K562 (cell line): ENCODE measurements around the gene RINL. TPM values are rescaled to one million over a fixed set of nuclear protein-coding genes. Genes with fewer than 3 reads are reported as not detected.

Experiments
- BACH1 ChIP-seq: fragments of 200-800 bp; sonication (Bioruptor generic); IDR thresholded peaks from 2 replicates; pipeline ENCODE4 v1.6.1; 2016; ENCODE audit warnings: missing genetic modification characterization, missing compliant biosample characterization
- LEF1 ChIP-seq: fragments of 450-650 bp; IDR thresholded peaks from 2 replicates; pipeline ENCODE4 v1.6.1; 2016; ENCODE audit warnings: mild to moderate bottlenecking
- MAZ ChIP-seq, 2 experiments: fragments of 450-650 bp in 1 of 2; sonication (generic) in 1 of 2; formaldehyde crosslinking; IDR thresholded peaks in 1 of 2; conservative IDR thresholded peaks in 1 of 2; 2 replicates each; pipeline versions ENCODE4 v1.4.0 to v1.5.0; 2020; ENCODE audit warnings: mild to moderate bottlenecking in 1 of 2, missing genetic modification reagents in 1 of 2
- MBD2 ChIP-seq: sonication (generic); IDR thresholded peaks from 2 replicates; pipeline ENCODE4 v1.6.1; 2016; ENCODE audit warnings: low read depth, borderline replicate concordance
- NFIC ChIP-seq: fragments of 450-650 bp; IDR thresholded peaks from 2 replicates; pipeline ENCODE4 v1.6.1; 2017; ENCODE audit warnings: mild to moderate bottlenecking, inconsistent platforms
- POLR2AphosphoS2 ChIP-seq: IDR thresholded peaks from 2 replicates; pipeline ENCODE4 v1.6.1; 2012; ENCODE audit warnings: low read length, improper control_type of control experiment
- RHOXF2B ChIP-seq: fragments of 250-450 bp; sonication (Bioruptor Pico); conservative IDR thresholded peaks from 2 replicates; pipeline ENCODE4 v1.5.1; 2021
- SNRNP70 ChIP-seq: fragments of 200-400 bp; formaldehyde crosslinking; optimal IDR thresholded peaks from 2 replicates; pipeline ENCODE3; 2017; ENCODE audit warnings: low read depth, low read length
- SRSF3 ChIP-seq: fragments of 200-400 bp; formaldehyde crosslinking; IDR thresholded peaks from 2 replicates; pipeline ENCODE4 v1.6.1; 2016; ENCODE audit warnings: mild to moderate bottlenecking, low read length, moderate library complexity; ENCODE audit not compliant: insufficient read depth
- ZFX ChIP-seq: sonication (generic); formaldehyde crosslinking; IDR thresholded peaks from 2 replicates; pipeline ENCODE4 v1.8.0; 2022; ENCODE audit warnings: mild to moderate bottlenecking, missing genetic modification reagents, moderate library complexity
- ZNF134 ChIP-seq: fragments of 250-450 bp; sonication (Bioruptor Pico); conservative IDR thresholded peaks from 2 replicates; pipeline ENCODE4 v1.4.0; 2020
- ZNF146 ChIP-seq: IDR thresholded peaks from one replicate; pipeline ENCODE4 v1.6.1; 2018; ENCODE audit warnings: missing compliant biosample characterization; ENCODE audit not compliant: unreplicated experiment
- ZNF384 ChIP-seq: IDR thresholded peaks from 2 replicates; pipeline ENCODE4 v1.6.1; 2012; ENCODE audit warnings: low read depth, low read length, improper control_type of control experiment
- ZNF561 ChIP-seq: fragments of 450-650 bp; formaldehyde crosslinking; conservative IDR thresholded peaks from 2 replicates; pipeline ENCODE4 v1.4.0; 2020; ENCODE audit warnings: mild to moderate bottlenecking, moderate library complexity
- polyA plus RNA-seq, 8 experiments: library from polyadenylated mRNA; depleted of rRNA in 4 of 8; stranded (reverse) in 5 of 8; unstranded in 3 of 8; fragments of >200 nt; fragmentation: Nextera tagmentation in 2 of 8; fragmentation: Illumina TruSeq in 1 of 8; extraction: Ambion mirVana in 2 of 8; extraction: Trizol in 1 of 8; gene quantifications; 2 replicates each; pipeline versions ENCODE4 v1.2.1 to v1.2.3, GENCODE V29; 2011 to 2014; ENCODE audit warnings: inconsistent platforms in 1 of 8, missing spikeins in 1 of 8
- total RNA-seq, 7 experiments: library from RNA; depleted of rRNA in 6 of 7; stranded (reverse); fragments of >200 nt in 6 of 7; fragmentation: Illumina TruSeq in 2 of 7; extraction: Trizol in 2 of 7; gene quantifications; 2 replicates each; pipeline versions ENCODE4 v1.2.1 to v1.2.3, GENCODE V29; 2011 to 2021; ENCODE audit warnings: low replicate concordance in 1 of 7
- TF ChIP-seq, protein P1 (sequence below): sonication (generic); formaldehyde crosslinking; IDR thresholded peaks from 2 replicates; pipeline ENCODE4 v1.8.0; 2022; ENCODE audit warnings: missing genetic modification reagents, mild to moderate bottlenecking, borderline replicate concordance
- TF ChIP-seq, protein P2 (sequence below): fragments of 450-650 bp; IDR thresholded peaks from 2 replicates; pipeline ENCODE4 v1.6.1; 2017; ENCODE audit warnings: antibody characterized with exemption, mild to moderate bottlenecking

RINL gene
- total and polyA plus RNA-seq, 9 of the 15 experiments (the other 6 are each of a cell fraction or from before 2014, with no cell fraction given) = 0.82 to 10.9 (median 4.9) TPM

DNA sequence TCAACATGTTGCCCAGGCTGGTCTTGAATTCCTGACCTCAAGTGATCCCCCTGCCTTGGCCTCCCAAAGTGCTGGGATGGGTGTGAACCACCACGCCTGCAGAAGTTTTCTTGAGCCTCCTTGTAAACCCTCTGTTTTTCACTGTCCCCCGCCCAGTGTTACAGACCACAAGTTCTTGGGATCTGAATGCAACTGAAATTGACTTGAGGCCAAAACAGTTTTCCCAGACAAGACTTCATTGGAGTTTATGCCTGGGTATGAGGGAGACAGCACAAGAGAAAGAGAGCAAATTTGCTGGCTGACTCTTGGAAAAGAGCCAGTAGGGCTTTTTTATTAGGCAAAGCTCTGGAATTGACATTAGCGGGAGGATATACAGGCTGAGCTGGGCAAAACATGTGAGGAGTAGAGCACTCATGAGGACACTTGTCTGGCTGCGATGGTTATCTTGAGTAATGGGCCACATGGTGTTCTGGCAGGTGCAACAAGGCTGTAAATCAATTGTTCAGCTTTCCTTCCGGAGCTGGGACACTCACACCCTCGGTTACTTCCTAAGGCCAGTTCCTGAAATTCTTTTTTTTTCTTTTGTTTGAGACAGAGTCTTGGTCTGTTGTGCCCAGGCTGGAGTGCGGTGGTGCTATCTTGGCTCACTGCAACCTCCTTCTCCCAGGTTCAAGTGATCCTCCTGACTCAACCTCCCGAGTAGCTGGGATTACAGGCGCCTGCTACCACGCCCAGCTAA lies 15.6 kb downstream of the RINL start (continued):
- no peak for TF ChIP-seq MBD2
- TF ChIP-seq MAZ (CRISPR knock-in tag; conservative IDR thresholded peaks at IDR 0.05 in 1 of 2, IDR thresholded peaks at IDR 0.05 in 1 of 2) = 0 out of 4 replicates have a peak, but pooled peaks of 1 of the 2 experiments have one; percentile 10
- TF ChIP-seq, protein P1, sequence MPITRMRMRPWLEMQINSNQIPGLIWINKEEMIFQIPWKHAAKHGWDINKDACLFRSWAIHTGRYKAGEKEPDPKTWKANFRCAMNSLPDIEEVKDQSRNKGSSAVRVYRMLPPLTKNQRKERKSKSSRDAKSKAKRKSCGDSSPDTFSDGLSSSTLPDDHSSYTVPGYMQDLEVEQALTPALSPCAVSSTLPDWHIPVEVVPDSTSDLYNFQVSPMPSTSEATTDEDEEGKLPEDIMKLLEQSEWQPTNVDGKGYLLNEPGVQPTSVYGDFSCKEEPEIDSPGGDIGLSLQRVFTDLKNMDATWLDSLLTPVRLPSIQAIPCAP (CRISPR knock-in tag) = no peak
- no peak for TF ChIP-seq ZNF384
- 0 out of 2 replicates have a peak, but pooled peaks have one; percentile 56 for TF ChIP-seq BACH1 (tag)
- TF ChIP-seq SRSF3 = no peak
- no peak for TF ChIP-seq RHOXF2B (CRISPR knock-in tag)
- TF ChIP-seq NFIC = peak; percentile 80
- TF ChIP-seq LEF1 = peak; percentile 95
- no peak for TF ChIP-seq ZFX (CRISPR knock-in tag)
- TF ChIP-seq ZNF134 = no peak
- TF ChIP-seq POLR2AphosphoS2 = no peak
- no peak for TF ChIP-seq SNRNP70
- no peak for TF ChIP-seq ZNF561 (CRISPR knock-in tag)
- TF ChIP-seq, protein P2, sequence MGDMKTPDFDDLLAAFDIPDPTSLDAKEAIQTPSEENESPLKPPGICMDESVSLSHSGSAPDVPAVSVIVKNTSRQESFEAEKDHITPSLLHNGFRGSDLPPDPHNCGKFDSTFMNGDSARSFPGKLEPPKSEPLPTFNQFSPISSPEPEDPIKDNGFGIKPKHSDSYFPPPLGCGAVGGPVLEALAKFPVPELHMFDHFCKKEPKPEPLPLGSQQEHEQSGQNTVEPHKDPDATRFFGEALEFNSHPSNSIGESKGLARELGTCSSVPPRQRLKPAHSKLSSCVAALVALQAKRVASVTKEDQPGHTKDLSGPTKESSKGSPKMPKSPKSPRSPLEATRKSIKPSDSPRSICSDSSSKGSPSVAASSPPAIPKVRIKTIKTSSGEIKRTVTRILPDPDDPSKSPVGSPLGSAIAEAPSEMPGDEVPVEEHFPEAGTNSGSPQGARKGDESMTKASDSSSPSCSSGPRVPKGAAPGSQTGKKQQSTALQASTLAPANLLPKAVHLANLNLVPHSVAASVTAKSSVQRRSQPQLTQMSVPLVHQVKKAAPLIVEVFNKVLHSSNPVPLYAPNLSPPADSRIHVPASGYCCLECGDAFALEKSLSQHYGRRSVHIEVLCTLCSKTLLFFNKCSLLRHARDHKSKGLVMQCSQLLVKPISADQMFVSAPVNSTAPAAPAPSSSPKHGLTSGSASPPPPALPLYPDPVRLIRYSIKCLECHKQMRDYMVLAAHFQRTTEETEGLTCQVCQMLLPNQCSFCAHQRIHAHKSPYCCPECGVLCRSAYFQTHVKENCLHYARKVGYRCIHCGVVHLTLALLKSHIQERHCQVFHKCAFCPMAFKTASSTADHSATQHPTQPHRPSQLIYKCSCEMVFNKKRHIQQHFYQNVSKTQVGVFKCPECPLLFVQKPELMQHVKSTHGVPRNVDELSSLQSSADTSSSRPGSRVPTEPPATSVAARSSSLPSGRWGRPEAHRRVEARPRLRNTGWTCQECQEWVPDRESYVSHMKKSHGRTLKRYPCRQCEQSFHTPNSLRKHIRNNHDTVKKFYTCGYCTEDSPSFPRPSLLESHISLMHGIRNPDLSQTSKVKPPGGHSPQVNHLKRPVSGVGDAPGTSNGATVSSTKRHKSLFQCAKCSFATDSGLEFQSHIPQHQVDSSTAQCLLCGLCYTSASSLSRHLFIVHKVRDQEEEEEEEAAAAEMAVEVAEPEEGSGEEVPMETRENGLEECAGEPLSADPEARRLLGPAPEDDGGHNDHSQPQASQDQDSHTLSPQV = peak; percentile 66; the same call in 1 of the 2 replicates
- no peak for TF ChIP-seq ZNF146 (CRISPR knock-in tag)
